Measurements from ENCODE around the gene MPHOSPH10.
"Not testable (repeated sequence)": the region's sequence is repeated elsewhere in the genome, so short reads cannot be mapped to it uniquely, and the experiment has no call there.

The MPHOSPH10 gene

DNA sequence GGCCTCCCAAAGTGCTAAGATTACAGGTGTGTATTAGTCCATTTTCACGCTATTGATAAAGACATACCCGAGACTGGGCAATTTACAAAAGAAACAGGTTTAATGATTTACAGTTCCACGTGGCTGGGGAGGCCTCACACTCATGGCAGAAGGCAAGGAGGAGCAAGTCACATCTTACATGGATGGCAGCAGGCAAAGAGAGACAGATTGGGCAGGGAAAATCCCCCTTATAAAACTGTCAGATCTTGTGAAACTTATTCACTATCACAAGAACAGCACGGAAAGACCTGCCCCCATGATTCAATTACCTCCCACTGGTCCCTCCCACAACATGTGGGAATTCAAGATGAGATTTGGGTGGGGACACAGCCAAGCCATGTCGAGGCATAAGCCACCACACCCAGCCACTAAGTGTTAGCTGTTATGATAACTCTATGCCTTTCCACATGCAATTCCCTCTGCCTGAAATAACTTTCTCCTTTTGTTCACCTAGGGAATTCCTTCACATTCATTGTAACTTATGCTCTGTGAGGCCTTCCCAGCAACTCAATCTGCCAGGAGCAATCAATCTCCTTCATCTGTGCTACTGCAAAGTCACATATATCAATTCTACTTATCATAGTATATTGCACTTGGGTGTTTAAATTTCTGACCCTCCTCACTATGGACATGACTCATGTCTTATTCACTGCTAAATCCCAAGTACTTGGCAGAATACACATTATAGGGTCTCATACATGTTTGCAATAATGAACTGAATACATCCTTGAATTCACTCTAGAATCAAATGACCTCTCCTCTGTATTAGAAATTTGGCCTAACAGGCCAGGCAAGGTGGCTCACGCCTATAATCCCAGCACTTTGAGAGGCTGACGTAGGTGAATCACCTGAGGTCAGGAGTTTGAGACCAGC lies 7.8 kb upstream of the MPHOSPH10 start:
- no peak for DNase-seq

DNA sequence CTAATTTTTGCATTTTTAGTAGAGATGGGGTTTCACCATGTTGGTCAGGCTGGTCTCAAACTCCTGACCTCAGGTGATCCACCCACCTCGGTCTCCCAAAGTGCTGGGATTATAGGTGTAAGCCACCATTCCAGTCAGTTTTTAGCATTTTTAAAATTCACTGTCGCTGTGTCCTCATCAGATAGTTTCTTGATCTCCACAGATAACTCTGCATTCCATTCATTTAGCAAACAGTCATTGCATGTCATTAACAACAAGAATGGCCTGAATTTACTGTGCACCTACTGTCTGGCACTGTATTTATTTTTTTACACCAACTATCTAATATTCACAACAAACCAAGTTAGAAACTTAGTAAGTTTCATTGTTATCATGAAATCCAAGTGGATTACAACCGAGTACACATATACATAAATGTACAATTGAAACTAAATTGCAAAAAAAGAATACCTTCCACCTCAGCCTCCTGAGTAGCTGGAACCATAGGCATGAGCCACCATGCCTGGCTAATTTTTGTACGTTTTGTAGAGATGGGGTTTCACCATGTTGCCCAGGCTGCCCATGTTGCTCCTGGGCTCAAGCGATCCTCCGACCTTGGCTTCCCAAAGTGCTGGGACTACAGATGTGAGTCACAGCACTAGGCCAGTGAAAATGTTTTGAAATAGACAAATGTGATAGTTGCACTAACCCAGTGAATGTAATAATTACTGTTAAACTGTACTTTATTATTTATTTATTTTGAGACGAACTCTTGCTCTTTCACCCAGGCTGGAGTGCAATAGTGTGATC lies 4.7 kb upstream of the MPHOSPH10 start:
- no peak for DNase-seq

DNA sequence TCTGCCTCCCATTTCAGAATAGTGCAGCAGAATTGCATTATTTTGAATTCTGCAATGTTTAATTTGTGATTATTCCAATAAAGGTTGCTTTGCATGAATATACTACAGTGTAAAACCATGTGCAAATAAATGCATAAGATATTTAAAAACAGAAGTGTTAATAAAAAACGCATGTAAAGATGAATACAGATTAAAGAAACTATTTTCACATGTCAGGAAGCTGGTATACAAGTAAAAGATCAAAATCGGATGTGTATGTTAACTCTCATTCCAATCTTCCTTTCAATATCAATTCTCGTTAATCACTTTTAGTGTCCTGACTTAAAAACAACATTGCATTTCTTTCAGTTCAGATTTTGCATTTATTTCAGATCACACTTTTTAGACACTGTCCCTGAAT lies 3.5 kb upstream of the MPHOSPH10 start:
- DNase-seq: no peak

GRCh38 chr2:71129114-71129901 lies 1.1 kb upstream of the MPHOSPH10 start:
- DNase-seq: no peak

GRCh38 chr2:71129902-71130151 lies 607 bp upstream of the MPHOSPH10 start:
- no peak for DNase-seq

DNA sequence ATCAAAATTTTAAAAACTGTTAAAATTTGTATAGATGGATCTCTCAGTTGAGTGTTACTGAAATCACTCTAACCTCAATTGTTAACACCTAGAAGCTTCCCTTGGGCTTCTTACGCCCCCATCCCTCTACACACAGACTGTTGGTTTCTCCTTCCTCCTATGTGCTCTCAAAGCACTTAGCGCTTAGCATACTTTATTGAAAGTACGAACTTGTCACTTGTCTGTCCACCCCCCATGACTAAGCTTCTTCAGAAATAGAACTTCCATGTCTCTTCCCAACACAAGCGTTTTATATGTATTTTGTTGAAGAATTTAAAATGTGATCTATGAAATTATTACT lies 441 bp downstream of the MPHOSPH10 start:
- DNase-seq: no peak

DNA sequence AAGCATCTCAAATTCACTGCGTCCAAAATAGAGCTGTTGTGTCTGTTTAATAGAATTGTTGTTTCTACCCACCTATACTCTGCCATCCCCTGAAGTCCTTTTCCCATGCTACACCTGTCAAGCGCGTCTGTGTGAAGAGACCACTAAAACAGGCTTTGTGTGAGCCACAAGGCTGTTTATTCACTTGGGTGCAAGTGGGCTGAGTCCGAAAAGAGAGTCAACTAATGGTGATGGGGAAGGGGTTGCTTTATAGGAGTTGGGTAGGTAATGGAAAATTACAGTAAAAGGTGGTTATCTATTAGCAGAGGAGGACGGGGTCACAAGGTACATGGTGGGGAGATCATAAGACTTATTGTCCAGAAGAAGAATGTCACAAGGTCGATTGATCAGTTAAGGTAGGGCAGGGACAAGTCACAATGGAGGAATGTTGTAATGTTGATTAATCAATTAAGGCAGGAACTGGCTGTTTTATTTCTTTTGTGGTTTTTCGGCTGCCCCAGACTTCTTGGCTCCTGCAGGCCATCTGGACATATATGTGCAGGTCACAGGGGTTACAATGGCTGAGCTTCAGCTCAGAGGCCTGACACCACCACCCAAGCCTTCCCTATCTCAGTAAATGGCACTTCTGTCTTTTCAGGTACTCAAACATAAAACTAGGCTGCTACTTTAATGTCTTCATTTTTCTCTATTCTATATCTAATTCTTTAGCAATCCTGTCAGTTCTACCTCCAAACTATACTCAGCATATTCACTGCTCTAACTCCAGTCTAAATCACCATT lies 1.1 kb downstream of the MPHOSPH10 start:
- not testable (repeated sequence) for DNase-seq

- DNase-seq: no peak
Measured at GRCh38 chr2:71133603-71134002, 3.2 kb downstream of the MPHOSPH10 start.

DNA sequence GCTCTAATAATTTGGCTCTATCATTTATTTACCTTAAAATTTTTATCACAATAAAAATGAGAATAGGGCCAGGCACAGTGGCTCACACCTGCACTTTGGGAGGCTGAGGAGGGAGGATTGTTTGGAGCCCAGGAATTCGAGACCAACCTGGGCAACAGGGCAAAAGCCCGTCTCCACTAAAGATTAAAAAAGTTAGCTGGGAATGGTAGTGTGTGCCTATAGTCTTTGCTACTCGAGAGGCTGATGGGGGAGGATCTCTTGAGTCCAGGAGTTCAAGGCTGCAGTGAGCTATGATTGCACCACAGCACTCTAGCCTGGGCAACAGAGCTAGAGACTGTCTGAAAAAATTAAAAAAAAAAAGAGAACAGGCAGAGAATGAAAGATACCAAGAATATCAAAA lies 5.7 kb downstream of the MPHOSPH10 start:
- no peak for DNase-seq

- DNase-seq: no peak
Measured at GRCh38 chr2:71143782-71144181, 13.3 kb downstream of the MPHOSPH10 start.

GRCh38 chr2:71148506-71149063 lies 18.2 kb downstream of the MPHOSPH10 start:
- DNase-seq: no peak

DNA sequence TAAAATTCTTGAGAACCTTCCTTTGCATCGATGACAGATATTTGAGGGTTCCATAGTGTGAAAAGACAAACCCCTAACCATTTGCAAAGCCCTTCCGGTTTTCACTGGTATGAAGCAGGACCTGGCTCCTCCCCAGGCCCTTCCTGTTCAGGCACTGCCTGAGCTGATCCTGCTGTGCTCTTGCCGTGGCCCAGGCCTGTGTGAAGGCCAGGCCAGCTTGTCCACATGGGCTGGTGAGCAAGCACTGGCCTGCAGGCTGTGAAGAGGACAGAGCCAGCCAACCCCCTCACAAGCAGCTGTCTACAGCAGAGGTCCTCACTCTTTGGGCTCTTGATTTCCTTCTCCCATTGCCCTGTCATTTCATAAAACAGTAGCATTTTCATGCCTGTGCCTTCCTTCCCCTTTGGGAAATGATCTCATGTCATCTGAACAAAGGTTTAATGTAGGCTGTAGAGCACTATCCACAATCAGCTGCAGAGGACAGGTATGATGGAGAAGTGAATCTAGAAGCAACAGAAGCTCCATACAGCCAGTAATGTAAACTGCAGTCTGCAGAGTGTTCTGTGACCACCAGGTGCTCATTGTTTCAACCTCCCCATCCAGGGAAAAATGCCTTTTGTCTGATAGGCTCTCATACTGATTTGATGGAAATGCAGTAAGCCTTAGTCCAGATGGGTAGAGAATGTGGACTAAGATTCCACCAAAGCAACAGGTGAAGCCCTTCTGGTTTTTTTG lies 19.8 kb downstream of the MPHOSPH10 start:
- no peak for DNase-seq

- DNase-seq: no peak
Measured at GRCh38 chr2:71151620-71152019, 21.2 kb downstream of the MPHOSPH10 start.

- no peak for DNase-seq
Measured at GRCh38 chr2:71153585-71154224, 23.3 kb downstream of the MPHOSPH10 start.

DNA sequence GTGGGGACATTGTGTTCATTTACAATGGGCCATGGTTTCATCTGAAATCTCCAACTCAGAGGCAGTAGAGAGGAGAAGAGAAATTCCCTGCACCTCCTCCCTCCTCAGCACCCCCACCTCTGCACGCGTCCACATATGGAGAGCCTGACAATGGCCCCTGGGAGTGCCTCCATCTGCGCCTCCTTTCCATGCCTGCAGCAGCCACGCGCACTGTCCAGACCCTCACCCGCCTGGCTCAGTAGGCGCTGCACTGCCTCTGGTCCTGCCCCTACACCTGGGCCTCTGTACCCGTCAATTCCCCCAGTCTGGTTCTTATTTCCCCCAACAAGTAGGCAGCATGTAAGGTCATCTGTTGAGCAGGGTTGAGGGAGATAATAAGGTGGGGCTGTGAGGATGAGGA lies 23.8 kb downstream of the MPHOSPH10 start:
- DNase-seq: no peak

- no peak for DNase-seq
Measured at GRCh38 chr2:71154798-71155197, 24.4 kb downstream of the MPHOSPH10 start.

GRCh38 chr2:71155846-71156245 lies 25.4 kb downstream of the MPHOSPH10 start:
- DNase-seq: no peak

GRCh38 chr2:71156573-71156972 lies 26.1 kb downstream of the MPHOSPH10 start:
- no peak for DNase-seq

- DNase-seq: peak; percentile 69
Measured at GRCh38 chr2:71157124-71157793, 26.8 kb downstream of the MPHOSPH10 start.

DNA sequence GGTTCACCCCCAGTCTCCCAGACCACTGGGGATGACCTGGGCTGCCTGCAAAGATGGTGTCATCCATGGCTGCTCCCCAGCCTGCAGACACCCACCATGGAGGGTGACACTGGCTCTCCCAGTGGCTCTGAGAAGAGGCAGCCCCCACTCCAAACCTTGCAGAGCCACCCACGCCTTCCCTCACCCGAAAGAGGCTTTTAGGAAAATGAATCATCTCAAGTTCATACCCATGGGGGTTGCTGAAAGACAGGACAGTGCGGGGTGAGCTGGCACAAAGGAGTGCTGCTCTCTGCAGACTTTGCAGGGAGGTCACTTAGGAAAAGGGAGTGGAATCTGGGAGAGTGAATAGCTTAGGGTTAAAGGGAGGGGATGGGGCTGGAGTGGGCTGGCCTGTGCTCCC lies 36.4 kb downstream of the MPHOSPH10 start:
- no peak for DNase-seq

- no peak for DNase-seq
Measured at GRCh38 chr2:71173096-71173495, 42.7 kb downstream of the MPHOSPH10 start.
